BE2C (cell line): ENCODE data around the gene AHI1.
"Not testable (repeated sequence)": the region's sequence is repeated elsewhere in the genome, so short reads cannot be mapped to it uniquely, and the experiment has no call there.

Experiments
- DNase-seq: peaks from one replicate; pipeline ENCODE4 v3.0.0-alpha.2; 2020
- H3K27me3 ChIP-seq: fragments of 250-450 bp; sonication (Bioruptor Pico); 2 replicates; pipeline ENCODE4 v1.5.1; 2020; ENCODE audit warnings: mild to moderate bottlenecking
- H3K36me3 ChIP-seq: fragments of 250-450 bp; sonication (Bioruptor Pico); 2 replicates; pipeline ENCODE4 v1.5.1; 2020; ENCODE audit warnings: mild to moderate bottlenecking
- H3K4me1 ChIP-seq: fragments of 250-450 bp; sonication (Bioruptor Pico); 2 replicates; pipeline ENCODE4 v1.5.1; 2020
- H3K4me3 ChIP-seq: 2 replicates; pipeline ENCODE4 v1.5.1; 2011; ENCODE audit warnings: low read depth, low read length
- H3K9me3 ChIP-seq: fragments of 250-450 bp; sonication (Bioruptor Pico); 2 replicates; pipeline ENCODE4 v1.5.1; 2020
- CTCF ChIP-seq: IDR thresholded peaks from 2 replicates; pipeline ENCODE4 v1.5.1; 2012; ENCODE audit warnings: mild to moderate bottlenecking, low read depth, low read length

Gene AHI1

DNA sequence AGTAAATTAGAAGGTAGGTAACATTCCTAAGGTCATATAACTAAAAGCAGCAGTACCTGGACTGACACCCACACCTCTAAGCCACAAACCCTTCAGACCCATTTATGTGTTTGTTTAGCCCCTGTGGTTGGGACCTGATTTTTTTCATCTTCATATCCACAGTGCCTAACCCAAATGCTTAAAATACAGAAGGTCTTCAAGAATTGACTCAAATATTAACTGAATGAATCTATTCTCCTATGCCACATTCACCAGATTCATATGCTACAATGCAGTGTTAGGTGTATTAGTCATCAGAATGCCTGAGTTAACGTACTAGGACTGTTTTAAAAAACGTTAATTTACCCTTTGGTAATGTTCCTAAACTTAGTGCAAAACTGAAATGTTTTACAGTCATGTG lies 124.8 kb downstream of the AHI1 start:
- H3K36me3 ChIP-seq, result no peaks in the 10 kb centered on the region
- no peaks in the 10 kb centered on the region for H3K27me3 ChIP-seq
- DNase-seq, result no peak
- no peak for TF ChIP-seq CTCF
- no peaks in the 10 kb centered on the region for H3K9me3 ChIP-seq
- H3K4me1 ChIP-seq, result no peaks in the 10 kb centered on the region
- no peak overlapping the region for H3K4me3 ChIP-seq

DNA sequence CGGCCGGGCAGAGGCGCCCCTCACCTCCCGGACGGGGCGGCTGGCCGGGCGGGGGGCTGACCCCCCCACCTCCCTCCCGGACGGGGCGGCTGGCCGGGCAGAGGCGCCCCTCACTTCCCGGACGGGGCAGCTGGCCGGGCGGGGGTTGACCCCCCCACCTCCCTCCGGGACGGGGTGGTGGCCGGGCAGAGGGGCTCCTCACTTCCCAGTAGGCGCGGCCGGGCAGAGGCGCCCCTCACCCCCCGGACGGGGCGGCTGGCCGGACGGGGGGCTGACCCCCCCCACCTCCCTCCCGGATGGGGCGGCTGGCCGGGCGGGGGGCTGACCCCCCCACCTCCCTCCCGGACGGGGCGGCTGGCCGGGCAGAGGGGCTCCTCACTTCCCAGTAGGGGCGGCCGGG lies 133.9 kb downstream of the AHI1 start:
- DNase-seq, H3K4me1 ChIP-seq, H3K36me3 ChIP-seq, H3K4me3 ChIP-seq, H3K27me3 ChIP-seq, H3K9me3 ChIP-seq: not testable (repeated sequence)

GRCh38 chr6:135362124-135362523 lies 135.4 kb downstream of the AHI1 start:
- no peak for TF ChIP-seq CTCF
- Histone ChIP-seq H3K36me3 (no peaks in the 10 kb centered on the region), H3K4me3 (no peak overlapping the region), H3K4me1 (no peaks in the 10 kb centered on the region), H3K27me3 (no peaks in the 10 kb centered on the region), H3K9me3 (no peaks in the 10 kb centered on the region)
- no peak for DNase-seq

DNA sequence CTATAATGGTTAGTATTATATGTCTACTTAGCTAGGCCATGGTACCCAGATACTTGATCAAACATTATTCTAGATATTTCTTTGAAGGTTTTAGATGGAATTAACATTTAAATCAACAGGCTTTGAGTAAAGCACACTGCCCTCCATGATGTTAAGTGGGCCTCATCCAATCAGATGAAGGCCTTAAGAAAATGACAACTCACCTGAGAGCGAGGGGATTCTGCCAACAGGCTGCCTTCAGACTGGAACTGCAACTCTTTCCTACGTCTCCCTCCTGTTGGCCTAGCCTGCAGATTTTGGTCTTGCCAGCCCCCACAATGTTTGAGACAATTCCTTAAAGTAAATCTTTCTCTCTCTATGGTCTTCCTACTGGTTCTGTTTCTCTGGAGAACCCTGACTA lies 137.3 kb downstream of the AHI1 start:
- Histone ChIP-seq H3K9me3 (no peaks in the 10 kb centered on the region), H3K36me3 (no peaks in the 10 kb centered on the region), H3K27me3 (no peaks in the 10 kb centered on the region), H3K4me1 (no peaks in the 10 kb centered on the region), H3K4me3 (no peak overlapping the region)
- no peak for TF ChIP-seq CTCF
- DNase-seq, result no peak

- no peak overlapping the region for H3K4me3 ChIP-seq
Observed at GRCh38 chr6:135358985-135359384, 138.6 kb downstream of the AHI1 start.

GRCh38 chr6:135358251-135358821 lies 139.2 kb downstream of the AHI1 start:
- Histone ChIP-seq H3K36me3 (no peaks in the 10 kb centered on the region), H3K27me3 (no peaks in the 10 kb centered on the region), H3K4me3 (no peak overlapping the region), H3K4me1 (no peaks in the 10 kb centered on the region), H3K9me3 (no peaks in the 10 kb centered on the region)
- TF ChIP-seq CTCF, result no peak
- no peak for DNase-seq

More at GRCh38 chr6:135358985-135359384, 138.6 kb downstream of the AHI1 start:
- Histone ChIP-seq H3K4me1 (no peaks in the 10 kb centered on the region), H3K27me3 (no peaks in the 10 kb centered on the region), H3K36me3 (no peaks in the 10 kb centered on the region), H3K9me3 (no peaks in the 10 kb centered on the region)
- no peak for DNase-seq
- no peak for TF ChIP-seq CTCF

- no peak overlapping the region for H3K4me3 ChIP-seq
- H3K27me3 ChIP-seq, result no peaks in the 10 kb centered on the region
- H3K9me3 ChIP-seq, result no peaks in the 10 kb centered on the region
- no peak for DNase-seq
- no peaks in the 10 kb centered on the region for H3K36me3 ChIP-seq
- H3K4me1 ChIP-seq, result no peaks in the 10 kb centered on the region
- TF ChIP-seq CTCF, result no peak
Observed at GRCh38 chr6:135354407-135354806, 143.1 kb downstream of the AHI1 start.
